Urothelium cell line (cell line): ENCODE measurements around the gene SLC25A3.

Experiments used
- DNase-seq: peaks from one replicate; pipeline ENCODE4 v3.0.0; 2011; ENCODE audit warnings: low spot score, mixed read lengths
- FAIRE-seq: peaks from 2 replicates; lab custom pipeline; 2011; peaks lifted over from hg19 to GRCh38; lab: Jason Lieb, UNC

Gene SLC25A3

GRCh38 chr12:98653866-98654493 is 60.5 kb downstream of the SLC25A3 start:
- peak; percentile 6 for DNase-seq

More at GRCh38 chr12:98653866-98654493, 60.5 kb downstream of the SLC25A3 start:
- no peak for FAIRE-seq
